HEK293T (cell line): ENCODE measurements around the gene PRKAG2.
"Not testable (repeated sequence)": the region's sequence is repeated elsewhere in the genome, so short reads cannot be mapped to it uniquely, and the experiment has no call there.

ENCODE experiments used
- CTCF ChIA-PET: fragments of 350-600 bp; formaldehyde crosslinking; extraction: SDS; loops from one replicate; lab custom pipeline; 2021; ENCODE audit warnings: antibody characterized with exemption, inconsistent platforms; lab: Yijun Ruan, JAX
- POLR2A ChIA-PET: fragments of 350-600 bp; formaldehyde crosslinking; extraction: SDS; loops from one replicate; lab custom pipeline; 2020; ENCODE audit warnings: antibody characterized with exemption, inconsistent platforms; lab: Yijun Ruan, JAX
- DNase-seq: peaks from one replicate; pipeline ENCODE4 v3.0.0; 2012; ENCODE audit warnings: mixed read lengths; ENCODE audit errors: extremely low spot score
- ARNT ChIP-seq: fragments of 450-650 bp; IDR thresholded peaks from 2 replicates; pipeline ENCODE4 v1.6.1; 2017; ENCODE audit warnings: mild to moderate bottlenecking
- BHLHE40 ChIP-seq: fragments of 450-650 bp; IDR thresholded peaks from 2 replicates; pipeline ENCODE4 v1.6.1; 2016; ENCODE audit warnings: mild to moderate bottlenecking, moderate library complexity, borderline replicate concordance
- CTBP1 ChIP-seq: fragments of 450-650 bp; IDR thresholded peaks from 2 replicates; pipeline ENCODE4 v1.6.1; 2016; ENCODE audit warnings: borderline replicate concordance
- ELF4 ChIP-seq: fragments of 450-650 bp; IDR thresholded peaks from 2 replicates; pipeline ENCODE4 v1.6.1; 2017; ENCODE audit warnings: antibody characterized with exemption
- FOXA1 ChIP-seq: fragments of 450-650 bp; IDR thresholded peaks from 2 replicates; pipeline ENCODE4 v1.6.1; 2016; ENCODE audit warnings: mild to moderate bottlenecking
- FOXK2 ChIP-seq: fragments of 450-650 bp; IDR thresholded peaks from 2 replicates; pipeline ENCODE4 v1.6.1; 2016; ENCODE audit warnings: mild to moderate bottlenecking
- FOXM1 ChIP-seq: fragments of 450-650 bp; IDR thresholded peaks from 2 replicates; pipeline ENCODE4 v1.6.1; 2017; ENCODE audit warnings: mild to moderate bottlenecking, borderline replicate concordance
- HDGF ChIP-seq: fragments of 450-650 bp; IDR thresholded peaks from 2 replicates; pipeline ENCODE4 v1.6.1; 2017; ENCODE audit warnings: antibody characterized with exemption, borderline replicate concordance
- L3MBTL2 ChIP-seq: fragments of 450-650 bp; conservative IDR thresholded peaks from 2 replicates; pipeline ENCODE4 v1.6.1; 2016; ENCODE audit warnings: mild to moderate bottlenecking
- LEF1 ChIP-seq: fragments of 450-650 bp; IDR thresholded peaks from 2 replicates; pipeline ENCODE4 v1.6.1; 2017; ENCODE audit warnings: mild to moderate bottlenecking, borderline replicate concordance
- NFRKB ChIP-seq: fragments of 450-650 bp; IDR thresholded peaks from 2 replicates; pipeline ENCODE4 v1.6.1; 2016; ENCODE audit warnings: mild to moderate bottlenecking, moderate library complexity
- SP1 ChIP-seq: fragments of 450-650 bp; IDR thresholded peaks from 2 replicates; pipeline ENCODE4 v1.6.1; 2017
- SUZ12 ChIP-seq: fragments of 450-650 bp; IDR thresholded peaks from 2 replicates; pipeline ENCODE4 v1.6.1; 2016; ENCODE audit warnings: mild to moderate bottlenecking
- TARDBP ChIP-seq: fragments of 450-650 bp; IDR thresholded peaks from 2 replicates; pipeline ENCODE4 v1.6.1; 2016
- ZNF384 ChIP-seq: fragments of 450-650 bp; IDR thresholded peaks from 2 replicates; pipeline ENCODE4 v1.6.1; 2016
- TF ChIP-seq, protein P1 (sequence below): fragments of 450-650 bp; IDR thresholded peaks from 2 replicates; pipeline ENCODE4 v1.6.1; 2016

Gene PRKAG2

DNA sequence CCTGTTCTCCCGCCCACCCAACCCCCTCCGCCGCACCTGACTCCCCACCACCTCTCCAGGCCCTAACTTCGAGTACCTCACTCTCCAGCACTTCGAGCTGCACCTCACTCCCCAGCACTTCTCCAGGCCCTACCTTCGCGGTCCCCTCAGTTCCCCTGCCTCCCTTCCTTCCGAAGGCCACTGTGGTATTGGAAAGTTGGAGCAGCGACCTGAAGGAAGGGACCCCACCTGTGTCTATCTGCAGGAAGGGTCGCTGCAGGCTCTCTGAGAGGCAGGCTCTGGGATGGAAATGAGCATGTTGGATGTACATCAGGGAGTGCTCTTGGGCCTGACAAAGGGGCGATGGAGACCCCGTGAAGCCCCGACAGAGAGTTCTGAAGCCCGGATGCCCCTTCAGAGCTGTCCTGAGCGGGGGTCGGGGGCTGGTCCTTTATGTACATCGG, 122.2 kb downstream of the PRKAG2 start:
- no peak for DNase-seq
- TF ChIP-seq L3MBTL2 (no peak), NFRKB (no peak), ARNT (no peak), FOXA1 (no peak), SP1 (no peak), HDGF (no peak), LEF1 (no peak), ELF4 (no peak), TARDBP (no peak)
- CTCF ChIA-PET, result interaction anchor here (0.6 to 1.8 kb wide), 10 partner anchors 10 to 198 kb away, joined by 3 to 11 read pairs (median 4); no protein-coding TSS in a partner anchor
- POLR2A ChIA-PET, result no interaction called here

DNA sequence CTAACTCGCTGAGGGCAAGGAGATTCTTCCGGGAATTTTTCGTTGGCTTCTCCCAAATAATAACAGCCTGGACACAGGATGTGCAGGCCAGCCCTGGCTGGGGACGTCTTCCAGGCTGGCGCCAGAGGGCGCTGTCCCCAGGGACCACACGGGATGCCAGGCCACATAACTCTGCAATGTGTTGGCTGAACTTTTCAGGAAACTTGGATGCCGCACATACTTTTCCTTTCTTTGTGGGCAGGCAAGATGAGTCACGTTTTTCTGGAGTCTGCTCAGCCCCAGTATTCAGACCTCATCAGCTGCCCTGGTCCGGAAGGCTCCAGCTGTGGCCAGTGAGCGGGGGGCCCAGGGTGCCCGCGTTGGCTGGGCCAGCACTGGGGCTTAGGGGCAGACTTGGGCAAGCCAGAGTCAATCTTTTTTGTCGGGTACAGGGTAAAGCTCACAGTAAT, 122.7 kb downstream of the PRKAG2 start:
- TF ChIP-seq ARNT, result no peak
- no peak for TF ChIP-seq HDGF
- no peak for TF ChIP-seq CTBP1
- peak; percentile 81; the same call in 1 of the 2 replicates for TF ChIP-seq FOXM1
- TF ChIP-seq TARDBP, result no peak
- TF ChIP-seq ELF4, result no peak
- no peak for TF ChIP-seq FOXA1
- TF ChIP-seq, protein P1, sequence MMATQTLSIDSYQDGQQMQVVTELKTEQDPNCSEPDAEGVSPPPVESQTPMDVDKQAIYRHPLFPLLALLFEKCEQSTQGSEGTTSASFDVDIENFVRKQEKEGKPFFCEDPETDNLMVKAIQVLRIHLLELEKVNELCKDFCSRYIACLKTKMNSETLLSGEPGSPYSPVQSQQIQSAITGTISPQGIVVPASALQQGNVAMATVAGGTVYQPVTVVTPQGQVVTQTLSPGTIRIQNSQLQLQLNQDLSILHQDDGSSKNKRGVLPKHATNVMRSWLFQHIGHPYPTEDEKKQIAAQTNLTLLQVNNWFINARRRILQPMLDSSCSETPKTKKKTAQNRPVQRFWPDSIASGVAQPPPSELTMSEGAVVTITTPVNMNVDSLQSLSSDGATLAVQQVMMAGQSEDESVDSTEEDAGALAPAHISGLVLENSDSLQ, result no peak
- DNase-seq, result peak; percentile 98
- CTCF ChIA-PET, result interaction anchor here (0.6 to 1.8 kb wide), 12 partner anchors 9 to 198 kb away, joined by 3 to 11 read pairs (median 3); no protein-coding TSS in a partner anchor
- POLR2A ChIA-PET, result no interaction called here

DNA sequence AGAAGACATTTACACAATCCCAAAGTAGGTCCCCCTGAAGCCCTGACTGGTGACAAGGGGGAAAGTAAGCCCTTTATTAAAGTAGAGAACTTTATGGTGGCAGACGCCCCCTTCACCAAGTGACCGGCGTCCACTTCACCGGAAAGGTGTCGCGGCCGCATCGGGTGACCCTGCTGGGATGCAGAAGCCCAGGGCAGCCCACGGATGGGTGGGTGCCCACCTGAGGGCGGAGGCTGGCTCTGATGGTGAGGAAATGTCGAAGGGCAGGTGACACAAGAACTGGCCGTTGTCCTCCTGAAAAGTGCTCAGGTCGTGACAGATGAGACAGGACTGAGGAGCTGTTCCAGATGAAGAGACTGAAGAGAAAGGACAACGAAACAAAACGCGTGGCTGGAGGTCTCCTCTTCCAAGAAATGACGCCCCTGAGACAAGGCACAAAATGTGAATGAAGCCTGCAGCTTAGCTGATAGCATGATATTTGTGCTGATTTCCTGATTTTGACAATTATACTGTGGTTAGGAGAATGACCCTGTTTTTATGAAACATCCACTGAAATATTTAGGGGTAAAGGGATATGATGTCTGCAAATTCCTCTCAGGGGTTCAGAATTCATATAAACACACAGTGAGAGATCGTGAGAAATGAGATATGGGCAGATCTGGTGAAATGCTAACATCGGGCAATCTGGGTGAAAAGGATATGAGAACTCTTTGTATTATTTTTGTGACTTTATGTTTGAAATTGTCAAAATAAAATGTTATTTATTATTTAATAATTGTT, 123.9 kb downstream of the PRKAG2 start:
- CTCF ChIA-PET, result interaction anchor here (1.0 to 1.7 kb wide), 3 partner anchors 16 to 122 kb away, joined by 3 to 4 read pairs (median 4); no protein-coding TSS in a partner anchor
- POLR2A ChIA-PET, result no interaction called here
- TF ChIP-seq FOXA1, result no peak
- no peak for TF ChIP-seq ZNF384
- TF ChIP-seq FOXK2, result no peak
- no peak for TF ChIP-seq LEF1
- TF ChIP-seq NFRKB, result no peak
- no peak for TF ChIP-seq CTBP1
- TF ChIP-seq ELF4, result no peak
- no peak for TF ChIP-seq HDGF
- TF ChIP-seq TARDBP, result no peak
- no peak for TF ChIP-seq L3MBTL2
- TF ChIP-seq ARNT, result no peak
- no peak for TF ChIP-seq FOXM1
- no peak for TF ChIP-seq SP1
- no peak for TF ChIP-seq SUZ12
- TF ChIP-seq BHLHE40, result no peak
- TF ChIP-seq, protein P1, result no peak
- DNase-seq, result no peak

DNA sequence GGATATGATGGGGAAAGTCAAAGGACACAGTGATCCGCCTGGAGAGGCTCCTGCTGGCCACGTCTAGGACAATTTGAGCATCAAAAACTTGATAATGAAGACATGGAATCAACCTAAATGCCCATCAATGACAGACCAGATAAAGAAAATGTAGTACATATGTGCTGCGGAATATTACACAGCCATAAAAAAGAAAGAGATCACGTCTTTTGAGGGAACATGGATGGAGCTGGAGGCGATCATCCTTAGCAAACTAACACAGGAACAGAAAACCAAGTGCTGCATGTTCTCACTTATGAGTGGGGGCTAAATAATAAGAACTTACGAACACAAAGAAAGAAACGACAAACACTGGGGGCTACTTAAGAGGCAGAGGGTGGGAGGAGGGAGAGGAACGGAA, 124.9 kb downstream of the PRKAG2 start:
- POLR2A ChIA-PET, result no interaction called here
- no peak for TF ChIP-seq FOXA1
- TF ChIP-seq ARNT, result no peak
- CTCF ChIA-PET, result interaction anchor here (0.7 kb wide), 1 partner anchor 152 kb away, joined by 3 read pairs; no protein-coding TSS in a partner anchor
- DNase-seq, result no peak

DNA sequence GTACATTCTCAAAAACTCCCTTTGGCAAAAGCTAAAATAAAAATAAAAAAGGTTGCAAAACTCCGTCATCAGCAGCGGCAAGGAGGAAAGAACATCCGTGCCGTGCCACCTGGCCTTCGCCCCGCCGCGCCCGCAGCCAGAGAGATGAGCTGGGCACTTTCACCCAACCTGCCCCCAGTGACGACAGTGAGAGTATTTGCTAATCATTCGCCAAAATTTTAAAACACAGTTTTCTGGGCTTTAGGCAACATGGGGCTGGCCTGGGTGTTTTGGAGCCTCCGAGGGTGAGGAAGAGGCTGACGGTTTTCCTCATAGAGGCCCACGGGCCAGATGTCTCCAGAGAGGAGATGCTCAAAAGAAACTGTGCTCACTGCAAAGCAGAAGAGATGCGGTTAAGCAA, 128.2 kb downstream of the PRKAG2 start:
- DNase-seq, result no peak
- ChIA-PET CTCF (no interaction called here), POLR2A (no interaction called here)
- TF ChIP-seq ZNF384 (no peak), BHLHE40 (no peak), L3MBTL2 (no peak), FOXA1 (no peak), ELF4 (no peak), CTBP1 (no peak), SUZ12 (no peak), ARNT (no peak), FOXK2 (no peak), SP1 (no peak), HDGF (no peak), TARDBP (no peak), LEF1 (no peak), FOXM1 (no peak), NFRKB (no peak)
- TF ChIP-seq, protein P1, result no peak

DNA sequence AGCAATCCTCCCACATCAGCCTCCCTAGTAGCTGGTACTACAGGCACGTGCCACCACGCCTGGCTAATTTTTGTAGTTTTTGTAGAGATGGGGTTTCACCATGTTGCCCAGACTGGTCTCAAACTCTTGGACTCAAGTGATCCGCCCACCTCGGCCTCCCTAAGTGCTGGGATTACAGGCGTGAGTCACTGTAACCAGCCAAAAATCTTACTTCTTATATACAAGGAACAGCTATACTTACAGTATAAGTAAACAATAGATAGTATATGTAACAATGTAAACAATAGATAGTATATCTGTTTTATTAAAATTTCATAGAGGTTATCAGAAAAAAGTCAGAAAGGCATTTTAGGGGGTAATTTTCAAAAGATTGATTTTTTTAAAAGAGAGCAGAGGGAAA, 128.9 kb downstream of the PRKAG2 start:
- POLR2A ChIA-PET, DNase-seq: not testable (repeated sequence)
- CTCF ChIA-PET, result interaction anchor here (0.6 kb wide), 1 partner anchor 187 kb away, joined by 4 read pairs; no protein-coding TSS in a partner anchor
